Neural cell (in vitro differentiated cells): Measurements from ENCODE around the gene ZNF263.

ENCODE experiments used
- CTCF ChIP-seq: fragments of 450-650 bp; IDR thresholded peaks from 2 replicates; pipeline ENCODE4 v1.5.1; 2014; ENCODE audit warnings: antibody characterized with exemption, mild to moderate bottlenecking, moderate library complexity; ENCODE audit not compliant: poor library complexity, severe bottlenecking
- EP300 ChIP-seq: fragments of 450-650 bp; conservative IDR thresholded peaks from 2 replicates; pipeline ENCODE4 v1.6.1; 2014; ENCODE audit warnings: antibody characterized with exemption, mild to moderate bottlenecking, moderate library complexity; ENCODE audit not compliant: poor library complexity, severe bottlenecking
- EZH2 ChIP-seq: fragments of 200-600, 300-800 bp; shearing (Covaris generic), sonication (generic); IDR thresholded peaks from 2 replicates; pipeline ENCODE4 v1.6.1; 2014; ENCODE audit warnings: antibody characterized with exemption, low read length, borderline replicate concordance, mild to moderate bottlenecking; ENCODE audit not compliant: insufficient read depth, poor library complexity, severe bottlenecking
- RAD21 ChIP-seq: fragments of 450-650 bp; conservative IDR thresholded peaks from 2 replicates; pipeline ENCODE4 v1.6.1; 2014; ENCODE audit warnings: antibody characterized with exemption, mild to moderate bottlenecking, moderate library complexity
- TAF1 ChIP-seq: IDR thresholded peaks from 2 replicates; pipeline ENCODE4 v1.6.1; 2012; ENCODE audit warnings: low read depth
- TF ChIP-seq, protein P1 (sequence below): IDR thresholded peaks from 2 replicates; pipeline ENCODE4 v1.6.1; 2012; ENCODE audit warnings: borderline replicate concordance

DNA sequence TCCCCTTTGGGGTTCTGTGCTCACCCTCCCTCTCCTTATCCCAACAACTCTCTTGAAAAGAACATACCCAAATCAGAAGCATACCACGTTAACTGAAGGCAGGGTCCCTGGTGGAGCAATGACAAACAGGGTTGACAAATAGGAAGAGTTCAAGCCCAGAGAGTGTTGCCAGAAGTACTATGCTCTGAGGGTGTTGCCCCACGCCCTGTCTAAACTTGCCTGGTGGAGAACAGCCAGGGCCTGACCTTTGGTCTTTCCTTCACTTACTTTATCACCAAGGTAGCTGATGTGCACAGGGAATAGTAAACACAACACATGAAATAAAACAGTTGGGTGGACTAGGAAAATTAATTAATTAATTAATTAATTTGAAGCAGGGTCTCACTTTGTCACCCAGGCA lies 45.4 kb downstream of the ZNF263 start:
- TF ChIP-seq CTCF: no peak
- no peak for TF ChIP-seq EP300
- TF ChIP-seq EZH2: no peak
- TF ChIP-seq RAD21: no peak
- TF ChIP-seq, protein P1, sequence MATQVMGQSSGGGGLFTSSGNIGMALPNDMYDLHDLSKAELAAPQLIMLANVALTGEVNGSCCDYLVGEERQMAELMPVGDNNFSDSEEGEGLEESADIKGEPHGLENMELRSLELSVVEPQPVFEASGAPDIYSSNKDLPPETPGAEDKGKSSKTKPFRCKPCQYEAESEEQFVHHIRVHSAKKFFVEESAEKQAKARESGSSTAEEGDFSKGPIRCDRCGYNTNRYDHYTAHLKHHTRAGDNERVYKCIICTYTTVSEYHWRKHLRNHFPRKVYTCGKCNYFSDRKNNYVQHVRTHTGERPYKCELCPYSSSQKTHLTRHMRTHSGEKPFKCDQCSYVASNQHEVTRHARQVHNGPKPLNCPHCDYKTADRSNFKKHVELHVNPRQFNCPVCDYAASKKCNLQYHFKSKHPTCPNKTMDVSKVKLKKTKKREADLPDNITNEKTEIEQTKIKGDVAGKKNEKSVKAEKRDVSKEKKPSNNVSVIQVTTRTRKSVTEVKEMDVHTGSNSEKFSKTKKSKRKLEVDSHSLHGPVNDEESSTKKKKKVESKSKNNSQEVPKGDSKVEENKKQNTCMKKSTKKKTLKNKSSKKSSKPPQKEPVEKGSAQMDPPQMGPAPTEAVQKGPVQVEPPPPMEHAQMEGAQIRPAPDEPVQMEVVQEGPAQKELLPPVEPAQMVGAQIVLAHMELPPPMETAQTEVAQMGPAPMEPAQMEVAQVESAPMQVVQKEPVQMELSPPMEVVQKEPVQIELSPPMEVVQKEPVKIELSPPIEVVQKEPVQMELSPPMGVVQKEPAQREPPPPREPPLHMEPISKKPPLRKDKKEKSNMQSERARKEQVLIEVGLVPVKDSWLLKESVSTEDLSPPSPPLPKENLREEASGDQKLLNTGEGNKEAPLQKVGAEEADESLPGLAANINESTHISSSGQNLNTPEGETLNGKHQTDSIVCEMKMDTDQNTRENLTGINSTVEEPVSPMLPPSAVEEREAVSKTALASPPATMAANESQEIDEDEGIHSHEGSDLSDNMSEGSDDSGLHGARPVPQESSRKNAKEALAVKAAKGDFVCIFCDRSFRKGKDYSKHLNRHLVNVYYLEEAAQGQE: no peak
- no peak for TF ChIP-seq TAF1
